Measurements from ENCODE around the gene COL16A1. TPM values are rescaled to one million over a fixed set of nuclear protein-coding genes. Genes with fewer than 3 reads are reported as not detected.

Gene COL16A1
- total RNA-seq, 2 donors from 2014 or later: 0.73 to 1.6 TPM

DNA sequence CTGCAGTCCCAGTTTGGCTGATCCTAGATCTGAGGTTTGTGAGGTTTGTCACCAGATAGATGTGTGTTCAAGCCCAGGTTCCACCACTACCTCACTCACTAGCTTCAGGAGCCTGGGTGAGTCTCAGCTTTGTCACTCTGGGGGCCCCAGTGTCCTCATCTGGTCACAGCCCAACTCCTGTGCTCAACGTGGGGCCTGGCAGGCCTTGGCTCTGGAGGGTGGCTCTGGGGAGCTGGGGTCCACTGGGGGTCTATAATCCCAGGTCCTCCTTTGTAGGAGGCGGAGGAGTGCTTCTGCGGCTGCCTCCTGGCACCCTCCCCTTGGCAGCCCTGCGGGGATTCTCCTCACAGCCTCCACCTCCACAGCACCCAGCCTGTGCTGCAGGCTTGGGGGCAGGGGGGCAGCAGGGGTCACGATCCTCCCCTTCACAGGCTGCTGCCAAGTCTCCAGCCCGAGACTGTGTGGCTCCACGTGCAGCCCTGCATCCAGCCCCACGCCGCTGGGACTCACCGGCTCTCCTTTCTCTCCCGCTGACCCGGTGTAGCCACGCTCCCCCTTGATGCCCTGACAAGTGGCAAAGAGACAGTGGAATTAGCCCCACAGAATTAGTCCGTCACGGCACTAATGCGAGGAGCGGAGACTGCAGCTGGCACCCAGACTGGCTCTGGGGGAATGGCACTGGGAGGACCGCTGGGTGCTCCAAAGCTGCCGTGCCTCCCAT lies 36.6 kb downstream of the COL16A1 start:
- no peak for DNase-seq (ENCODE audit: low spot score)
- Mint-ChIP-seq H3K4me1 (ENCODE audit: low read depth in 2 of 2) (peaks cover 13 to 22% of the 10 kb centered on the region in 2 donors), H3K36me3 (no peaks in the 10 kb centered on the region), H3K4me3 (no peak overlapping the region), H3K27me3 (peaks cover 20 to 26% of the 10 kb centered on the region in 2 donors), H3K27ac (peak overlapping the region in 1 of 2 donors; percentile 41), H3K9me3 (no peaks in the 10 kb centered on the region)
- ATAC-seq: no peak

DNA sequence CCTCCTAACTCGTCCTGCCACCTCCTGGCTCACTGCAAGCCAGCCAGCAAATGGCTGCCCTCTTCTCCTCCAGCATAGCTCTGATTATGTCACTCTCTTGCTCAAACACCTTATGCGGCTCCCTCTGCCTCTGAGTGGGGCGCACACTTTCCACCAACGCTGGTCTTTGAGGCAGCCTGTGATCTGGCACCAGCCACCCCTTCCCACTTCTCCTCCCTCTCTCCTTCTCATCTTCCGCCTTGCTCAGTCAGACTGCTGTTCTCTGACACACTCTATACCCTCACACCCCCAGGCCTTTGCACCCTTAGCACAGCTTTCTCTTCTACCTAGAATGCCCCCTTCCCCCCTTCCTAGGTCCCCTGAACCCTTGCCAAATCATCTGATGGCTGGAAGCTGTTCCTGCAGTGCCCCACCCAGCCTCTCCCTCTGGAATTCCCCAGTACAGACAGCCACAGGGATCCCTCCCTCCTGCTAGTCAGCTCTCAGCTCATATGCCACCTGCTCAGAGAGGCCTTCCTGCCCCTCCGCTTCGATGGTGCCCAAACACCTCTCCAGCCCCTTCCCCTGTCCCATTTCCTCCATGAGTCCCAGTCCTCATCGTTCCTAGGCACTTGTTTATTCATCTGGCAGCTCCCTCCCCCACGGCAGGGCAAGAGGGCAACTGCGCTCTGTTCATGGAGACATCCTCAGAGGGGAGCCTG lies 37.4 kb downstream of the COL16A1 start:
- Mint-ChIP-seq H3K4me3 (no peak overlapping the region), H3K9me3 (no peaks in the 10 kb centered on the region), H3K4me1 (ENCODE audit: low read depth in 2 of 2) (peaks cover 13 to 22% of the 10 kb centered on the region in 2 donors), H3K27me3 (peaks cover 20 to 23% of the 10 kb centered on the region in 2 donors), H3K27ac (peak overlapping the region in 1 of 2 donors; percentile 41), H3K36me3 (no peaks in the 10 kb centered on the region)
- no peak for ATAC-seq
- no peak for DNase-seq (ENCODE audit: low spot score)

DNA sequence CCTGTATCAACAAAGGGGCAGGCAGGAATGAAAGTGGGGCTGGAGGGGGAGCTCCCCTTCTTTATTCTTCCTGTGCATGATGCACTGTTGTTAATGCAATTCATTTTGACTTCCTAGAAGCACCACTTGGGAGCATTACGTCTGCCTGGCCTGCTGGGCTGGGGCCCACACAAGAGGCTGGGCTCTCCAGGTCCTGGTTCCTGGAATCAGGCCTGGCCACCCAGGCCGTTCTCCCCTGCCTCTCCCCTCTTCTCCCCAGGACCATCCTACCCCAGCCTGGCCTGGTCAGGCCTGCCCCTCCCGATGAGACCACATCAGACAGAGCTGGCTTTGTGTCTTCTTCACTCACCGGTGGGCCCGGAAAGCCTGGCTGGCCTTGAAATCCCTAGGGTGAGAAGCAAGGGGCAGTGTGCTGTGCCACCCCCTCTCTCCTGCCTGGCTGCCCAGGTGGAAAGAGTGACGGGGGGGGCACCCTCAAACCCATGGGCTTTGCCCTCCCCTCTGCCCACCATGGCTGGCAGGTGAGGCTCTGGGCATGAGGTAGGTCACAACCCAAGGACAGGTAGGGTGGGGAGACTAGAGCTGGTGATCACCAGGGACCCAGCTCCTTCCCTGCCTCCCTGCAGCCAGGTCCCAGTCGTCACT lies 38.5 kb downstream of the COL16A1 start:
- H3K36me3 Mint-ChIP-seq: no peaks in the 10 kb centered on the region
- no peak overlapping the region for H3K27ac Mint-ChIP-seq
- DNase-seq (ENCODE audit: low spot score) (no peak), ATAC-seq (no peak)
- peaks cover 12 to 19% of the 10 kb centered on the region in 2 donors for H3K4me1 Mint-ChIP-seq (ENCODE audit: low read depth in 2 of 2)
- peaks cover 14 to 18% of the 10 kb centered on the region in 2 donors for H3K27me3 Mint-ChIP-seq
- H3K4me3 Mint-ChIP-seq: no peak overlapping the region
- no peaks in the 10 kb centered on the region for H3K9me3 Mint-ChIP-seq

DNA sequence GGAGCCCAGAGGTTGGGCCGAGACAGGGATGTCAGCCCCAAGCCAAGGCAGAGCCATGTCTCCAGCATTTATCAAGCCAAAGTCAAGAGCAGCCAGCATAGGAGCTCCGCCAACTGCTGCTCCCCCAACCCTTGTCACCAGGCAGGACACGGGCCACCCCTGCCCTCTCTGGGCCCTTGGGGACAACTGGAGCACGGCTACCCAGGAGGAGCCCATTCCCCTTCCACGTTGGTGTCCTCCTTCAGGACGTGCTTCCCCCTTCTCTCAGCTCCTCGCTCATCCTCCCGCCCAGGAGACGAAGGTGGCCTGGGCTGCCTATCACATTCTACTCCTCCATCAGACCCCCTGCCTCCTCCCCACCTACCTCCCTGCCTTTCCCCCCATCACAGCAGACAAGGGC lies 39.3 kb downstream of the COL16A1 start:
- Mint-ChIP-seq H3K9me3 (no peaks in the 10 kb centered on the region), H3K27me3 (peaks cover 6 to 13% of the 10 kb centered on the region in 2 donors), H3K36me3 (no peaks in the 10 kb centered on the region), H3K27ac (no peak overlapping the region), H3K4me3 (no peak overlapping the region), H3K4me1 (ENCODE audit: low read depth in 2 of 2) (peaks cover 3 to 13% of the 10 kb centered on the region in 2 donors)
- ATAC-seq (no peak), DNase-seq (ENCODE audit: low spot score) (no peak)

DNA sequence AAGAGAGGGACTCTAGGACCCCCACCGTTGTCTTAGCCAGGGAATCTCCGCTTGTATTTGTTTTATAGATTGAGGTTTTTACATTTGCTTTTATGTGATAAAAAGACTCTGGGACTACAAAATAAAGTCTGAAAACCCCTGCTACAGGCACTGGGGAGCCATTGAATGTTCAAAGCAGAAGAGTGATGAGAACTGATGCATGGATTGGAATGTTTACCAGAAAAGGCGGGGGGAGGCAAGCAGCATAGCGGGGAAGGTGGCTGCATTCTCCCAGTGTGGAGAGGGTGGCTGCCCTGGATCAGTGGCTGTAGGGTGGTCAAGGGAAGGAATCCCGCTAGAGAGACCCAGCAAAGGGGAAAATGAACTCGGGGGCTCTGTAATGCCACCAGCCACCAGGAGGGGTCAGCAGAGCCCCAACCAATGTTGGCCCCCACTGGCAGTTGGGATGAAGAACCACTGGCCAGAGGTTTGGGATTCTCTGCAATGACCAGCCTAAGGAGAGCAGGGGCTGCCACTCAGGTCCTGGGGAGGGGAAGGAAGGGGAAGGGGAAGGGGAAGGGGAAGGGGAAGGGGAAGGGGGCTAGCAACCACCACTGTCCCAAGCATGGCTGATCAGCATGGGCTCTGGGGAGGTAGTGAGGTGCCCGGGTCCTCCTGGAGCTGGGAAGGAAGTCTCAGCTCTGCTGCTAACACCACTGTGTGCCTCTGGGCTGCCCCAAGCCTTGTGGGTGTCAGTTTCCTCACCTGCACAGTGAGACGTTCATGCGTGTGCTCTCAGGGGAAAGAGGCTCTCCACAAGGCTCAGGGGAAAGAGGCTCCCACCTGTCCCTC lies 40.0 kb downstream of the COL16A1 start:
- peaks cover 0 to 7% of the 10 kb centered on the region in 2 donors for H3K27me3 Mint-ChIP-seq
- H3K4me3 Mint-ChIP-seq: no peak overlapping the region
- DNase-seq (ENCODE audit: low spot score) (peak; percentile 65), ATAC-seq (peak in 1 of 2 donors; percentile 46)
- H3K27ac Mint-ChIP-seq: no peak overlapping the region
- peaks cover 0 to 10% of the 10 kb centered on the region in 2 donors for H3K4me1 Mint-ChIP-seq (ENCODE audit: low read depth in 2 of 2)
- H3K36me3 Mint-ChIP-seq: no peaks in the 10 kb centered on the region
- no peaks in the 10 kb centered on the region for H3K9me3 Mint-ChIP-seq

DNA sequence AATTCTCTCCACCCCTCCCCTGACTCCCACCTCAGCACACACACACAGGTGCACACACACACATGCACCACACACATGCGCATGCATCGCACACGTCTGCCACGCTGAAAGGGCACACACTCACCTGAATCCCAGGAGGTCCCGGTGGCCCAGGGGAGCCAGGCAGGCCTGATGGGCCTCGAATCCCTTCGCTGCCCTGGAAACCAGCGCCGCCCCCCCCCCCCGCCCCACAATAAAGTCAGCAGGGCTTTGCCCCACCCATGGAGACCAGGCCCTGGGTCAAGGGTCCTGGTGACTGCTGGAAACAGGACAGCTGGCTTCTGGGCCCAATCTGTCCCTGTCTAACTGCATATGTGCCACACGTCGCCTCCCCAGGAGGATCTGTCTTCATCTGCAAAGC lies 41.4 kb downstream of the COL16A1 start:
- Mint-ChIP-seq H3K4me1 (ENCODE audit: low read depth in 2 of 2) (peaks cover 0 to 10% of the 10 kb centered on the region in 2 donors), H3K36me3 (no peaks in the 10 kb centered on the region), H3K27ac (no peak overlapping the region), H3K27me3 (peaks cover 0 to 9% of the 10 kb centered on the region in 2 donors), H3K4me3 (no peak overlapping the region), H3K9me3 (no peaks in the 10 kb centered on the region)
- ATAC-seq (no peak), DNase-seq (ENCODE audit: low spot score) (no peak)

DNA sequence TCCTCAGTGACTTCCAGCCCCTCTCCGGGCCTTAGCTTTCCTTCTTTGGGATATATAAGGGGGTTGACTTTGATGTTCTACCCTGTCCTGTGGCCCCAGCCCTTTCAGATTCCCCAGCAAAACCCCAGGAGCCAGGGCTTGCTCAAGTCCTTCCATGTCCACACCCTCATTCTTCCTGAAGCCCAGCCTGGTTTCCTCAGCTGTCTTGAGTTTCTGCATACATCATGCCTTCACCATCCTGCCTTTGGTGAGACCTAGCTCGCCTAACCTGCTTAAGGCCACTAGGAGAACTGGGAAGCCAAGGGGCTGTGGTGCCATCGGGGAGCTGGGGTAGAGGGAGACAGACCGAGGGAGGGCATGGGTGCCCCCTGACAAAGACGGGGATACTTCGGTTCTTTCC lies 42.0 kb downstream of the COL16A1 start:
- H3K9me3 Mint-ChIP-seq: no peaks in the 10 kb centered on the region
- no peaks in the 10 kb centered on the region for H3K36me3 Mint-ChIP-seq
- H3K27ac Mint-ChIP-seq: no peak overlapping the region
- peaks cover 0 to 10% of the 10 kb centered on the region in 2 donors for H3K4me1 Mint-ChIP-seq (ENCODE audit: low read depth in 2 of 2)
- H3K27me3 Mint-ChIP-seq: peaks cover 0 to 9% of the 10 kb centered on the region in 2 donors
- no peak for ATAC-seq
- no peak for DNase-seq (ENCODE audit: low spot score)
- H3K4me3 Mint-ChIP-seq: no peak overlapping the region

DNA sequence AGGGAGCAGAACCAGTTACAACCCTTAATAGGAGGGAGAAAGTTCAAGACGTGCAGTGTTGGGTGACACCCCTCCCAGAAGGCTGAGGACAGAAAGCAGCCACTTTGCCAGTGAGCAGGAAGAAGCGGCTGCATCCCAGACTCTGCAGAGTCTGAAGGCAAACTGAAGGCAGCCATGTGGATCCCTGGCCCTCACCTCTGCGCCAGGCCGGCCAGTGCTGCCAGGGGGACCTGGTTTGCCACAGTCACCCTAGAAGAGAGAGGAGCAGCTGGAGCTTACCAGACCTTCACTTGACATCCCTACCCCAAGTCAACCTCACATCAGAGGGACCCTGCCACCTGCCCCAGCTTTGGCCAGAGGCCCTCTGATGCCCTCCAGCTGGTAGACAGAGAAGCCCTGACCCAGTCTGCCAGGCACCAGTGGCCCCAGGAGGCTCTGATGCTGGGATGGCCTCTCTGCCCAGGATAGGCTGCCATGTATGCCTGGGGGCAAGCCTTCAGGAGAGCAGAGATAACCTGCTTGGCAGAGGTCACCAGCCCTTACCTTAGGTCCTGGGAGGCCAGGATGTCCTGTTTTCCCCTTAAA lies 42.9 kb downstream of the COL16A1 start:
- Mint-ChIP-seq H3K27ac (no peak overlapping the region), H3K4me1 (ENCODE audit: low read depth in 2 of 2) (peaks cover 0 to 7% of the 10 kb centered on the region in 2 donors), H3K4me3 (no peak overlapping the region), H3K27me3 (peaks cover 0 to 9% of the 10 kb centered on the region in 2 donors), H3K9me3 (no peaks in the 10 kb centered on the region), H3K36me3 (no peaks in the 10 kb centered on the region)
- no peak for ATAC-seq
- no peak for DNase-seq (ENCODE audit: low spot score)

DNA sequence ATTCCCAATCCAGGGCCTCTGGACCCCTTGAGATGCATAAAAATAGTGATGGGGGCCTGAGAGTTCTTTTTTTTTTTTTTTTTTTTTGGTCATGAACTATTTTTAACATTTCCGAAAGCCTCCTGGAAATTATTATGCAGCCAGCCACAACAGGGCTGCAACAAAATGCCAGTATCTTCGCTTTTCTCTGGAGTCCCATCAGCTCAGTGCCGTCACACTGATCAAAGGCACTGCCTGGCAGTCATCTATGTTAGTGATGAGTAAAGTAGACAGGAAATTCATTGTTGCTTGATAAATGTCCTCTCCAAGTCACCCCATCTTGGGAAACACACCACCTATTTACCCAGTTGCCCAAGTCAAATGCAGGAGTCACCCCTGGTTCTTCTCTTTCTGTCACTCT lies 43.9 kb downstream of the COL16A1 start:
- ATAC-seq: no peak
- Mint-ChIP-seq H3K4me3 (no peak overlapping the region), H3K27ac (no peak overlapping the region), H3K4me1 (ENCODE audit: low read depth in 2 of 2) (peaks cover 0 to 7% of the 10 kb centered on the region in 2 donors), H3K36me3 (no peaks in the 10 kb centered on the region), H3K27me3 (peaks cover 0 to 12% of the 10 kb centered on the region in 2 donors), H3K9me3 (no peaks in the 10 kb centered on the region)
- DNase-seq (ENCODE audit: low spot score): no peak

DNA sequence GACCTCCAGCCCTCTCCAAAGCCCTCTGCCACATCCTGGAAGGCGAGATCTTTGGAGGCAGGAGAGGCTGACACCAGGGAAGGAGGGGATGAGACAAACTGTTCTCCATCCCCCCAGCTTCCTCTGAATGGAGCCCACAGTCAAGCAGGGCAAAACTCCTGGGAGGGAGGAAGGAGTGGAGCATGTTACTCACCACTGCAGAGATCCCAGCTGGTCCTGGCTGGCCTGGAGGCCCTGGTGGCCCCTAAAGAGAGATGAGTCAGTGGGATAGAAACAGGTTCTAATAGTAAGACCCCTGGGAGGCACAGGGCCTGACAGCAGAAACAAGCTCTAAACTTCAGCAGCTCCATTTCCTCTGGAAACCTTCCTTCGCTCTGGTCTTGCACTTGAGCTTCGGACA lies 45.1 kb downstream of the COL16A1 start:
- DNase-seq (ENCODE audit: low spot score) (no peak), ATAC-seq (no peak)
- Mint-ChIP-seq H3K36me3 (no peaks in the 10 kb centered on the region), H3K4me1 (ENCODE audit: low read depth in 2 of 2) (peaks cover 0 to 4% of the 10 kb centered on the region in 2 donors), H3K9me3 (no peaks in the 10 kb centered on the region), H3K27ac (no peak overlapping the region), H3K4me3 (no peak overlapping the region), H3K27me3 (peaks cover 0 to 12% of the 10 kb centered on the region in 2 donors)

DNA sequence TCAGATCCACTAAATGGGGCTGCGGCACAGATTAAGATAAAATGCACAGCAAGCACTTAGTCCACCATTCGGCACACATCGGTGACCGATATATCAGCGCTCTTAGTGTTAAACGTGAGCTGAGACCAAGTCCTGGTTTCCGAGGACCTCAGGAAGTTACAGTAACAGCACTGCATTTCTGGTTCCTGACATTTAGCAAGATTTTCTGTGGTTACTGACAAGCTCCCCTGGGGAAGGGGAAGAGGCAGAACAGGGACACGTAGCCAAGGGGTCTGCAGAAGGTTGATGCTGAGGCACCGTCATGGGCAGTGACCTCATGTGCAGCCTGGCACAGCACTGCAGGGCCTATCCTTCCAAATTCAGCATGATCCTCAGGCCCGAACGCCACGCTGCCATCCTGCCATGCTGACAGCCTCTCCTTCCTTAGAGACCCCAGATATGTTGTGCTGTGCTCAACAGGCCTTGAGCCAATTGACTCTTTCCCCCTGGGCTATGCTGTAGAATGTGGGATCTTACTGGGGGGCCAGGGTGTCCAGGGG lies 45.8 kb downstream of the COL16A1 start:
- no peak for ATAC-seq
- H3K36me3 Mint-ChIP-seq: no peaks in the 10 kb centered on the region
- H3K27me3 Mint-ChIP-seq: peaks cover 0 to 9% of the 10 kb centered on the region in 2 donors
- H3K4me1 Mint-ChIP-seq (ENCODE audit: low read depth in 2 of 2): peaks cover 0 to 2% of the 10 kb centered on the region in 2 donors
- H3K9me3 Mint-ChIP-seq: no peaks in the 10 kb centered on the region
- DNase-seq (ENCODE audit: low spot score): no peak
- no peak overlapping the region for H3K4me3 Mint-ChIP-seq
- H3K27ac Mint-ChIP-seq: no peak overlapping the region

DNA sequence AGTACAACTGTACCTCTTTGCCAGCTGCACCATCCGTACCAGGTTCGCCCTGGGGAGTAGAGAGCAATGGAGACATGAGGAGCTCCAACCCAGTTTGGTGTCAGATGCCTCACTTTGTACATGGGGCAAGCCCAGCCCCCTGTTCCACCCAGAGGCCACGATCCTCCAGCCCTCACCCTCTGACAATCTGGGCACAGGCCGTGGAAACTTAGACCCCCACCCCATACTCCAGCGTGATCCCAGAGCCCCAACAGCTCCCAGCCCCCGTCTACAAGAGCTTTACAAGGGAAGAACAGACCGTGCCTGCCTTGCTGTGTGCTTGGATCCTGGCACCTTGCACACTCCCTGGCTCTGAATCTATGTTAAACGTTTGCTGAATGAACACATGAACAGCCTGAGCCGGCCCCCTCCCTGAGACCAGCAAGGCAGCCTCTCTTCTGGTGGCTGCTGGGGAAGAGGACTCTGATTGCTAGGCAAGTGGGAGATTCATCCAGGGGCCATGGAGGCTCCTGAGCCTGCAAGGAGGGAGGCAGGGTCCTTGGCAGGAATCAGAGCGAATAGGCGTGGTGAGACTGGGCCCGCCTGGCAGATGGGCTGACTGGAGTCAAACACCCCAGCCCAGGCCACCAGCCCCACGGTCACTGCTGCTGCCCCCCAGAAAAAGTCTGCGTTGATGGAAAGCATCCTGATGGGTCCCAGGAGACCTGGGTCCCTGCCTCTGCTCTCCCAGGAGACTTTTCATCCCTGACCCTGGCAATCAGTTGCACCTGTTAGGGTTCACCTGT lies 46.6 kb downstream of the COL16A1 start:
- no peak for DNase-seq (ENCODE audit: low spot score)
- ATAC-seq: no peak
- H3K36me3 Mint-ChIP-seq: no peaks in the 10 kb centered on the region
- H3K4me1 Mint-ChIP-seq (ENCODE audit: low read depth in 2 of 2): no peaks in the 10 kb centered on the region
- H3K9me3 Mint-ChIP-seq: no peaks in the 10 kb centered on the region
- H3K4me3 Mint-ChIP-seq: no peak overlapping the region
- no peak overlapping the region for H3K27ac Mint-ChIP-seq
- H3K27me3 Mint-ChIP-seq: peaks cover 0 to 8% of the 10 kb centered on the region in 2 donors
